ENCODE results near the gene HELZ. TPM values are rescaled to one million over a fixed set of nuclear protein-coding genes. Genes with fewer than 3 reads are reported as not detected.
"Not testable (repeated sequence)": the region's sequence is repeated elsewhere in the genome, so short reads cannot be mapped to it uniquely, and the experiment has no call there.

The HELZ gene
- total RNA-seq, 1 experiment from 2014 or later: 40.5 TPM

DNA sequence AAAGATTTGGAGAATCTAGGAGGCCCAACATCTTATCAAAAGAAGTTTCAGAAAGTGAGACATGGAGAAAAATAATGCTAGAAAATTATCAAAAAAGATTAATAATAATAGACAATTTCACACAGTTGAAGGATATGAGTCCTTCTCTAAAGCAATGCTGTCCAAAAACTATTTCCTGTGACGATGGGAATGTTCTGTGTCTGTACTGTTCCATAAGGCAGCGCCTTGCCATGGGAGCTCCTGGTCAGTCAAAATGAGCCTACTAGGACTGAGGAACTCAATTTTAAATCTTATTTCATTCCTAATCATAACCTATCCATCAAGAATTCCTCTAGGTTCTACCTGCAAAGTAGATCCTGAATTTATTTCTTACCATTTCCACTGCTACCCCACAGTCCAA, 151.6 kb downstream of the HELZ start:
- ATAC-seq (no peak), DNase-seq (ENCODE audit: low read depth, low spot score) (no peak)
- Histone ChIP-seq H3K27me3 (ENCODE audit: insufficient read depth, low read length) (no peaks in the 10 kb centered on the region), H3K4me1 (ENCODE audit: control insufficient read depth in 1 of 2, insufficient read depth in 2 of 2, low read length in 2 of 2) (peaks cover 0 to 5% of the 10 kb centered on the region in 2 experiments; a peak in 1 of 4 replicates), H3K27ac (ENCODE audit: low read depth, low read length) (no peak overlapping the region), H3K9ac (ENCODE audit: low read length) (no peak overlapping the region), H3K36me3 (ENCODE audit: control insufficient read depth in 1 of 2, insufficient read depth in 2 of 2, low read length in 2 of 2) (no peaks in the 10 kb centered on the region), H2AFZ (ENCODE audit: low read depth, low read length, poor library complexity, severe bottlenecking) (no peak overlapping the region), H3K9me3 (ENCODE audit: control insufficient read depth in 1 of 2, insufficient read depth in 1 of 2, low read depth in 1 of 2, low read length in 2 of 2) (no peaks in the 10 kb centered on the region), H3K9me2 (ENCODE audit: insufficient read depth) (no peaks in the 10 kb centered on the region), H3K79me2 (ENCODE audit: insufficient read depth, low read length) (no peaks in the 10 kb centered on the region), H4K20me1 (ENCODE audit: insufficient read depth) (no peaks in the 10 kb centered on the region), H3K4me2 (ENCODE audit: low read length) (no peak overlapping the region), H3K4me3 (replicated peaks in 1 of 2; ENCODE audit: low read depth in 1 of 2, low read length in 2 of 2) (no peak overlapping the region)
- ChIA-PET RAD21 (ENCODE audit: low non-redundant PET in 1 of 2, low total read pairs in 2 of 2, uncharacterized antibody in 2 of 2, unreplicated experiment in 2 of 2) (no interaction called here), CTCF (no interaction called here), POLR2A (no interaction called here)
- TF ChIP-seq POLR2A (IDR thresholded peaks at IDR 0.05; ENCODE audit: borderline replicate concordance, extremely low read depth, insufficient read depth, insufficient read length): no peak
- TF ChIP-seq EZH2phosphoT487 (IDR thresholded peaks at IDR 0.05; ENCODE audit: borderline replicate concordance): no peak
- no peak for TF ChIP-seq TCF7L2 (IDR thresholded peaks at IDR 0.05; ENCODE audit: borderline replicate concordance, extremely low read depth, insufficient read depth, insufficient read length)
- TF ChIP-seq EGR1 (IDR thresholded peaks at IDR 0.05; ENCODE audit: low read depth): no peak
- TF ChIP-seq SRF (IDR thresholded peaks at IDR 0.05; ENCODE audit: low read depth): no peak
- TF ChIP-seq, protein P1, sequence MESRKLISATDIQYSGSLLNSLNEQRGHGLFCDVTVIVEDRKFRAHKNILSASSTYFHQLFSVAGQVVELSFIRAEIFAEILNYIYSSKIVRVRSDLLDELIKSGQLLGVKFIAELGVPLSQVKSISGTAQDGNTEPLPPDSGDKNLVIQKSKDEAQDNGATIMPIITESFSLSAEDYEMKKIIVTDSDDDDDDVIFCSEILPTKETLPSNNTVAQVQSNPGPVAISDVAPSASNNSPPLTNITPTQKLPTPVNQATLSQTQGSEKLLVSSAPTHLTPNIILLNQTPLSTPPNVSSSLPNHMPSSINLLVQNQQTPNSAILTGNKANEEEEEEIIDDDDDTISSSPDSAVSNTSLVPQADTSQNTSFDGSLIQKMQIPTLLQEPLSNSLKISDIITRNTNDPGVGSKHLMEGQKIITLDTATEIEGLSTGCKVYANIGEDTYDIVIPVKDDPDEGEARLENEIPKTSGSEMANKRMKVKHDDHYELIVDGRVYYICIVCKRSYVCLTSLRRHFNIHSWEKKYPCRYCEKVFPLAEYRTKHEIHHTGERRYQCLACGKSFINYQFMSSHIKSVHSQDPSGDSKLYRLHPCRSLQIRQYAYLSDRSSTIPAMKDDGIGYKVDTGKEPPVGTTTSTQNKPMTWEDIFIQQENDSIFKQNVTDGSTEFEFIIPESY (IDR thresholded peaks at IDR 0.05; ENCODE audit: extremely low read depth, insufficient replicate concordance, low read length): no peak
- no peak for TF ChIP-seq CEBPB (IDR thresholded peaks at IDR 0.05; ENCODE audit: low read depth)
- TF ChIP-seq, protein P2, sequence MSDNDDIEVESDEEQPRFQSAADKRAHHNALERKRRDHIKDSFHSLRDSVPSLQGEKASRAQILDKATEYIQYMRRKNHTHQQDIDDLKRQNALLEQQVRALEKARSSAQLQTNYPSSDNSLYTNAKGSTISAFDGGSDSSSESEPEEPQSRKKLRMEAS (IDR thresholded peaks at IDR 0.05): no peak
- no peak for TF ChIP-seq RAD21 (IDR thresholded peaks at IDR 0.05; ENCODE audit: low read depth)
- no peak for TF ChIP-seq SP1 (IDR thresholded peaks at IDR 0.05; ENCODE audit: low read depth)
- no peak for TF ChIP-seq FOSL1 (IDR thresholded peaks at IDR 0.05; ENCODE audit: low read depth)
- TF ChIP-seq EZH2 (IDR thresholded peaks at IDR 0.05): no peak
- no peak for TF ChIP-seq ZFX (IDR thresholded peaks at IDR 0.05)
- TF ChIP-seq YY1 (IDR thresholded peaks at IDR 0.05; ENCODE audit: extremely low read depth, insufficient replicate concordance, low read depth, low read length): no peak
- TF ChIP-seq CBX3 (IDR thresholded peaks at IDR 0.05; ENCODE audit: low read depth): no peak
- TF ChIP-seq SIN3A (IDR thresholded peaks at IDR 0.05; ENCODE audit: low read depth): no peak
- intact Hi-C loops (cut with micrococcal nuclease): no loop called here
- BruUV-seq (replicated peaks): no TSS peak

DNA sequence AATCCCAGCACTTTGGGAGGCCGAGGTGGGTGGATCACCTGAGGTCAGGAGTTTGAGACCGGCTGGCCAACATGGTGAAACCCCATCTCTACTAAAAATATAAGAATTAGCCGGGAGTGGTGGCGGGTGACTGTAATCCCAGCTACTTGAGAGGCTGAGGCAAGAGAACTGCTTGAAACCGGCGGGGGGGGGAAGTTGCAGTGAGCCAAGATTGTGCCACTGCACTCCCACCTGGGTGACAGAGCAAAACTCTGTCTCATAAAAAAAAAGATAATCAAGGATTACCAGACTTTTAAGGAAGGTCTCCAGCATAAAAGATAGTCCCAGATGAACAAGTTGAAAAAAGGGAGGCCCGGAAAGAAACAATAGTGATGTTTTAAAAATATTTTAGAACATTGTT, 152.3 kb downstream of the HELZ start:
- H3K79me2 ChIP-seq (ENCODE audit: insufficient read depth, low read length); ATAC-seq; H3K27ac ChIP-seq (ENCODE audit: low read depth, low read length); H3K9me2 ChIP-seq (ENCODE audit: insufficient read depth); H3K4me3 ChIP-seq (replicated peaks in 1 of 2; ENCODE audit: low read depth in 1 of 2, low read length in 2 of 2); H4K20me1 ChIP-seq (ENCODE audit: insufficient read depth); H2AFZ ChIP-seq (ENCODE audit: low read depth, low read length, poor library complexity, severe bottlenecking); BruUV-seq (replicated peaks); H3K4me2 ChIP-seq (ENCODE audit: low read length); H3K36me3 ChIP-seq (ENCODE audit: control insufficient read depth in 1 of 2, insufficient read depth in 2 of 2, low read length in 2 of 2); H3K4me1 ChIP-seq (ENCODE audit: control insufficient read depth in 1 of 2, insufficient read depth in 2 of 2, low read length in 2 of 2); RAD21 ChIA-PET (ENCODE audit: low non-redundant PET in 1 of 2, low total read pairs in 2 of 2, uncharacterized antibody in 2 of 2, unreplicated experiment in 2 of 2); CTCF ChIA-PET; H3K9ac ChIP-seq (ENCODE audit: low read length); H3K9me3 ChIP-seq (ENCODE audit: control insufficient read depth in 1 of 2, insufficient read depth in 1 of 2, low read depth in 1 of 2, low read length in 2 of 2); DNase-seq (ENCODE audit: low read depth, low spot score); POLR2A ChIA-PET; intact Hi-C loops (cut with micrococcal nuclease); H3K27me3 ChIP-seq (ENCODE audit: insufficient read depth, low read length): not testable (repeated sequence)
